HepG2 (cell line): Measurements from ENCODE around the gene BABAM2. TPM values are rescaled to one million over a fixed set of nuclear protein-coding genes. Genes with fewer than 3 reads are reported as not detected.

Source experiments
- ATAC-seq: fragments of 200-7000 bp; cut with Tn5 transposase; 3 replicates; pipeline ENCODE4 v1.9.1; 2020; ENCODE audit warnings: mild to moderate bottlenecking, moderate library complexity
- BruUV-seq: library from RNA; stranded (reverse); fragments of 400-500 nt; replicated peaks from 2 replicates; lab custom pipeline; 2021; lab: Mats Ljungman, UMichigan
- CTCF ChIA-PET: fragments of 300-600 bp; formaldehyde crosslinking; extraction: SDS; loops from one replicate; lab custom pipeline; 2021; ENCODE audit warnings: low total read pairs, inconsistent platforms, low intra/inter-chr PET ratio; lab: Yijun Ruan, JAX
- POLR2A ChIA-PET: fragments of 350-600 bp; sonication (Branson Sonifier 250); formaldehyde crosslinking; loops from one replicate; lab custom pipeline; 2020; ENCODE audit warnings: antibody characterized with exemption, inconsistent platforms; lab: Yijun Ruan, JAX
- DNase-seq: peaks from one replicate; pipeline ENCODE4 v3.0.0-alpha.2; 2015; ENCODE audit warnings: low spot score
- FAIRE-seq: peaks from 3 replicates; lab custom pipeline; 2011; peaks lifted over from hg19 to GRCh38; lab: Jason Lieb, UNC
- H2AFZ ChIP-seq: one replicate; pipeline ENCODE4 v1.6.1; 2011; ENCODE audit warnings: low read length, inconsistent platforms
- H3K27ac ChIP-seq: fragments of 300-600 bp; 3 replicates; pipeline ENCODE4 v1.8.0; 2011; ENCODE audit warnings: mixed run types, mild to moderate bottlenecking, mixed read lengths, low read length, inconsistent platforms; ENCODE audit not compliant: insufficient read depth; ENCODE audit errors: extremely low read length
- H3K27me3 ChIP-seq, 2 experiments: fragments of 200-600 bp in 1 of 2; 2 replicates in 1 of 2; 3 replicates in 1 of 2; pipeline versions ENCODE4 v1.6.0 to v1.8.0; 2011; ENCODE audit warnings: low read length in 2 of 2, mild to moderate bottlenecking in 2 of 2, moderate library complexity in 2 of 2, inconsistent platforms in 1 of 2; ENCODE audit not compliant: insufficient read depth in 2 of 2, control insufficient read depth in 1 of 2
- H3K36me3 ChIP-seq, 2 experiments: fragments of 200-600 bp in 1 of 2; replicated peaks in 1 of 2; 2 replicates in 1 of 2; 3 replicates in 1 of 2; pipeline versions ENCODE4 v1.5.1 to v1.8.0; 2011; ENCODE audit warnings: low read length in 2 of 2, inconsistent platforms in 1 of 2; ENCODE audit not compliant: insufficient read depth in 2 of 2, control insufficient read depth in 1 of 2
- H3K4me1 ChIP-seq: 2 replicates; pipeline ENCODE4 v1.5.1; 2012; ENCODE audit warnings: low read length, inconsistent platforms; ENCODE audit not compliant: insufficient read depth
- H3K4me2 ChIP-seq: 2 replicates; pipeline ENCODE4 v1.6.0; 2011; ENCODE audit warnings: low read depth, low read length, inconsistent platforms
- H3K4me3 ChIP-seq, 3 experiments: fragments of 200-600 bp in 1 of 3; sonication (generic), shearing (Covaris generic) in 1 of 3; replicated peaks in 1 of 3; 2 replicates each; pipeline ENCODE4 v1.5.1; 2011 to 2016; ENCODE audit warnings: low read length in 3 of 3, inconsistent platforms in 2 of 3, low read depth in 2 of 3, mild to moderate bottlenecking in 2 of 3, control low read depth in 1 of 3, mixed read lengths in 1 of 3; ENCODE audit not compliant: insufficient read depth in 1 of 3
- H3K79me2 ChIP-seq: one replicate; pipeline ENCODE4 v1.6.1; 2011; ENCODE audit warnings: low read length, inconsistent platforms; ENCODE audit not compliant: insufficient read depth
- H3K9ac ChIP-seq: 2 replicates; pipeline ENCODE4 v1.6.0; 2011; ENCODE audit warnings: mild to moderate bottlenecking, low read depth, low read length, inconsistent platforms; ENCODE audit not compliant: insufficient read depth
- H3K9me3 ChIP-seq: 2 replicates; pipeline ENCODE4 v1.5.1; 2012; ENCODE audit warnings: mild to moderate bottlenecking, low read length
- H4K20me1 ChIP-seq: 2 replicates; pipeline ENCODE4 v1.6.0; 2011; ENCODE audit warnings: inconsistent platforms, mild to moderate bottlenecking, low read length, moderate library complexity; ENCODE audit not compliant: insufficient read depth
- DNMT1 ChIP-seq: sonication (generic); formaldehyde crosslinking; IDR thresholded peaks from 2 replicates; pipeline ENCODE4 v1.5.1; 2020; ENCODE audit warnings: mild to moderate bottlenecking, missing genetic modification reagents
- FOSL1 ChIP-seq: sonication (generic); formaldehyde crosslinking; IDR thresholded peaks from 2 replicates; pipeline ENCODE4 v1.9.0; 2021; ENCODE audit warnings: missing genetic modification reagents, borderline replicate concordance
- HDAC6 ChIP-seq: fragments of 200-600 bp; sonication (generic); IDR thresholded peaks from 2 replicates; pipeline ENCODE4 v1.7.0; 2017; ENCODE audit warnings: mild to moderate bottlenecking, antibody characterized with exemption, low read length, low read depth
- KDM5A ChIP-seq: fragments of 200-600 bp; sonication (generic); IDR thresholded peaks from 2 replicates; pipeline ENCODE4 v1.7.0; 2018; ENCODE audit warnings: antibody characterized with exemption, mild to moderate bottlenecking, low read length, borderline replicate concordance
- NFYB ChIP-seq: sonication (generic); formaldehyde crosslinking; IDR thresholded peaks from 2 replicates; pipeline ENCODE4 v1.4.0; 2020; ENCODE audit warnings: missing genetic modification reagents
- RBFOX2 ChIP-seq: fragments of 200-400 bp; formaldehyde crosslinking; IDR thresholded peaks from 2 replicates; pipeline ENCODE4 v1.6.1; 2017; ENCODE audit warnings: low read depth, mild to moderate bottlenecking, low read length
- TEAD3 ChIP-seq: optimal IDR thresholded peaks from 2 replicates; pipeline ENCODE3; 2016; ENCODE audit warnings: borderline replicate concordance
- ZNF180 ChIP-seq: sonication (generic); formaldehyde crosslinking; IDR thresholded peaks from 2 replicates; pipeline ENCODE4 v1.4.0; 2020; ENCODE audit warnings: low read depth, missing genetic modification reagents, borderline replicate concordance
- ZNF747 ChIP-seq: sonication (generic); formaldehyde crosslinking; IDR thresholded peaks from 2 replicates; pipeline ENCODE4 v1.8.1; 2023; ENCODE audit warnings: missing genetic modification reagents, mild to moderate bottlenecking, borderline replicate concordance
- ZNF75D ChIP-seq: sonication (generic); formaldehyde crosslinking; IDR thresholded peaks from 2 replicates; pipeline ENCODE4 v1.8.1; 2023; ENCODE audit warnings: missing genetic modification reagents, mild to moderate bottlenecking, borderline replicate concordance
- ZSCAN9 ChIP-seq: IDR thresholded peaks from 2 replicates; pipeline ENCODE4 v1.6.1; 2016; ENCODE audit warnings: borderline replicate concordance
- WGBS: methylation state at CpG from one replicate; pipeline ENCODE4 v1.1.6; 2017; ENCODE audit warnings: low lambda C conversion rate; 5-methylcytosine and 5-hydroxymethylcytosine counted together
- in situ Hi-C: cut with HindIII; loops from 2 replicates; pipeline ENCODE4 v1.10.0; 2017; ENCODE audit warnings: low pct_unique_long_range_greater_than_20kb; ENCODE audit not compliant: extremely low pct_ligation_motif_present
- intact Hi-C: fragments of 100-400 bp; cut with micrococcal nuclease; formaldehyde crosslinking; loops from one replicate; pipeline ENCODE4 v1.10.0; 2022; ENCODE audit not compliant: unreplicated experiment
- polyA plus RNA-seq, 8 experiments: library from polyadenylated mRNA; depleted of rRNA in 3 of 8; stranded (reverse) in 7 of 8; unstranded in 1 of 8; fragments of >200 nt; fragmentation: Illumina TruSeq in 4 of 8; extraction: Trizol in 4 of 8; gene quantifications; 2 replicates each; pipeline versions ENCODE4 v1.2.1 to v1.2.3, GENCODE V29; 2011 to 2016; ENCODE audit warnings: low read depth in 4 of 8, missing spikeins in 1 of 8, mixed read lengths in 1 of 8; ENCODE audit not compliant: insufficient read depth in 1 of 8
- total RNA-seq, 5 experiments: library from RNA; depleted of rRNA; stranded (reverse); fragments of >200 nt; fragmentation: Illumina TruSeq; extraction: Trizol; gene quantifications; 2 replicates each; pipeline ENCODE4 v1.2.3, GENCODE V29; 2016; ENCODE audit warnings: low read depth in 1 of 5
- TF ChIP-seq, protein P1 (sequence below): sonication (generic); formaldehyde crosslinking; IDR thresholded peaks from 2 replicates; pipeline ENCODE4 v1.4.0; 2020; ENCODE audit warnings: missing genetic modification reagents
- TF ChIP-seq, protein P2 (sequence below): IDR thresholded peaks from 2 replicates; pipeline ENCODE4 v1.6.1; 2016; ENCODE audit warnings: control low read depth

Gene BABAM2
- total and polyA plus RNA-seq, 2 of the 13 experiments (the other 11 are each of a cell fraction or from before 2014, with no cell fraction given): 24.9 to 28.0 TPM

DNA sequence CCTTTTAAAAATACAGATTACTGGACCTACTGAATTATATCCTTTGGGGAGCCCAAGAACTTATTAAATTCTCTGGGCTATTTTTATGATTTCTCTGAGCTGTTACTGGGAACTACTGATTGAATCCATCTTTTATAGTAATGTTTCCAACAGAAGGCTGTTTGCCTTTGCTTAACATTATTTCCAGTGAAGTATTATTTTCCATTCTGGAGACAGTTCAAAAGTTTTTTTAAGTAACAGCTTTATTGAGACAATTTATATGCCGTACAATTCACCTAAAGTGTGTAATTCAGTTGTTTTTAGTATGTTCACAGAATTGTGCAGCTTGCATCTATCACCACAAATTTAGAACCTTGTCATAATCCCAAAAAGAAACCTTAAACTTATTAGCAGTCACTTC, 100.6 kb downstream of the BABAM2 start:
- BruUV-seq: no TSS peak
- TF ChIP-seq KDM5A (no peak), ZSCAN9 (no peak)
- TF ChIP-seq, protein P1, sequence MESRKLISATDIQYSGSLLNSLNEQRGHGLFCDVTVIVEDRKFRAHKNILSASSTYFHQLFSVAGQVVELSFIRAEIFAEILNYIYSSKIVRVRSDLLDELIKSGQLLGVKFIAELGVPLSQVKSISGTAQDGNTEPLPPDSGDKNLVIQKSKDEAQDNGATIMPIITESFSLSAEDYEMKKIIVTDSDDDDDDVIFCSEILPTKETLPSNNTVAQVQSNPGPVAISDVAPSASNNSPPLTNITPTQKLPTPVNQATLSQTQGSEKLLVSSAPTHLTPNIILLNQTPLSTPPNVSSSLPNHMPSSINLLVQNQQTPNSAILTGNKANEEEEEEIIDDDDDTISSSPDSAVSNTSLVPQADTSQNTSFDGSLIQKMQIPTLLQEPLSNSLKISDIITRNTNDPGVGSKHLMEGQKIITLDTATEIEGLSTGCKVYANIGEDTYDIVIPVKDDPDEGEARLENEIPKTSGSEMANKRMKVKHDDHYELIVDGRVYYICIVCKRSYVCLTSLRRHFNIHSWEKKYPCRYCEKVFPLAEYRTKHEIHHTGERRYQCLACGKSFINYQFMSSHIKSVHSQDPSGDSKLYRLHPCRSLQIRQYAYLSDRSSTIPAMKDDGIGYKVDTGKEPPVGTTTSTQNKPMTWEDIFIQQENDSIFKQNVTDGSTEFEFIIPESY: no peak
- in situ Hi-C loops: no loop called here
- H3K9me3 ChIP-seq: no peaks in the 10 kb centered on the region
- 100% methylated on average over 1 of the region's 1 CpG for WGBS
- H3K9ac ChIP-seq: no peak overlapping the region
- H2AFZ ChIP-seq: no peak overlapping the region
- no peak overlapping the region for H3K4me3 ChIP-seq
- ChIA-PET CTCF (no interaction called here), POLR2A (no interaction called here)
- intact Hi-C loops: no loop called here
- no peak overlapping the region for H3K4me2 ChIP-seq
- DNase-seq: no peak
- H4K20me1 ChIP-seq: no peaks in the 10 kb centered on the region
- H3K4me1 ChIP-seq: peaks cover 6% of the 10 kb centered on the region; the same call in 1 of the 2 replicates
- H3K27ac ChIP-seq: no peak overlapping the region
- no peaks in the 10 kb centered on the region for H3K27me3 ChIP-seq
- no peaks in the 10 kb centered on the region for H3K79me2 ChIP-seq
- no peak for FAIRE-seq
- peaks cover 0 to 3% of the 10 kb centered on the region in 2 experiments; a peak in 1 of 5 replicates for H3K36me3 ChIP-seq
- no peak for ATAC-seq

DNA sequence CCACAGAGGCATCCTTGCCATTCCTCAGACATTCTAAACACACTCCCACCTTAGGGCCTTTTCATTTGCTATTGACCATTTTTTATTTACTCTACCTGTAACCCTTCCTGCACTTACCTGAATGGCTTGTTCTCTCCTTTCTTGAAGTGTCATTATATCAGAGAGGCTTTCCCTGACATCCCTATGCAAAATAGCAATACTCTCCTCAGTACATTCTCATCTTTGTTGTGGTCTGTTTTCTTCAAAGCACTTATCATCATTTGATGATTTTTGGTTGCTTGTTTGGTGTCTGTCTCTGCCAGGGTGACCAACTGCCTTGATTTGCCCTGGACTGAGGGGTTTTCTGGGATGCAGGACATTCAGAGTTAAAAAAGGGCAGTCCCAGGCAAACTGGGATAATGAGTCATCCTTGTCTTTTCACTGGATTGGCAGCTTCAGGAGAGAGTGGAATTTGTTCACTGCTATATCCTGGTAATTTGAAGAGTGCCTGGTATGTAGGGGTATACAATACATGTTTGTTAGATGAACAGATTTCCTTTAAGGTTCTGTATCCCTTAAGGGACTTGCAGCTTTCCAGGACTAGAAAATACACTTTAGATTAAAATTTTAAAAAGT, 102.4 kb downstream of the BABAM2 start:
- peak; percentile 47 for DNase-seq
- no peak overlapping the region for H3K9ac ChIP-seq
- H2AFZ ChIP-seq: no peak overlapping the region
- peaks cover 6% of the 10 kb centered on the region; the same call in 1 of the 2 replicates for H3K4me1 ChIP-seq
- H3K4me2 ChIP-seq: no peak overlapping the region
- H3K4me3 ChIP-seq: no peak overlapping the region
- H3K9me3 ChIP-seq: no peaks in the 10 kb centered on the region
- in situ Hi-C loops: no loop called here
- peaks cover 0 to 5% of the 10 kb centered on the region in 2 experiments; a peak in 1 of 5 replicates for H3K36me3 ChIP-seq
- no TSS peak for BruUV-seq
- CTCF ChIA-PET: no interaction called here
- intact Hi-C loops: no loop called here
- no peak overlapping the region for H3K27ac ChIP-seq
- ATAC-seq: peak; percentile 54; the same call in 2 of the 3 replicates
- H4K20me1 ChIP-seq: no peaks in the 10 kb centered on the region
- H3K79me2 ChIP-seq: no peaks in the 10 kb centered on the region
- no peaks in the 10 kb centered on the region for H3K27me3 ChIP-seq
- POLR2A ChIA-PET: no interaction called here
- no peak for FAIRE-seq
- TF ChIP-seq FOSL1 (CRISPR knock-in tag): peak; percentile 41; the same call in 1 of the 2 replicates
- TF ChIP-seq, protein P2, sequence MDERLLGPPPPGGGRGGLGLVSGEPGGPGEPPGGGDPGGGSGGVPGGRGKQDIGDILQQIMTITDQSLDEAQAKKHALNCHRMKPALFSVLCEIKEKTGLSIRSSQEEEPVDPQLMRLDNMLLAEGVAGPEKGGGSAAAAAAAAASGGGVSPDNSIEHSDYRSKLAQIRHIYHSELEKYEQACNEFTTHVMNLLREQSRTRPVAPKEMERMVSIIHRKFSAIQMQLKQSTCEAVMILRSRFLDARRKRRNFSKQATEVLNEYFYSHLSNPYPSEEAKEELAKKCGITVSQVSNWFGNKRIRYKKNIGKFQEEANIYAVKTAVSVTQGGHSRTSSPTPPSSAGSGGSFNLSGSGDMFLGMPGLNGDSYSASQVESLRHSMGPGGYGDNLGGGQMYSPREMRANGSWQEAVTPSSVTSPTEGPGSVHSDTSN: peak; percentile 43; the same call in 1 of the 2 replicates
- TF ChIP-seq HDAC6: no peak
- peak; percentile 78 for TF ChIP-seq TEAD3 (CRISPR knock-in tag)
- TF ChIP-seq ZNF75D (CRISPR knock-in tag): no peak
- no peak for TF ChIP-seq ZNF180
- no peak for TF ChIP-seq ZNF747 (CRISPR knock-in tag)
- no peak for TF ChIP-seq DNMT1
- no peak for TF ChIP-seq RBFOX2
- no peak for TF ChIP-seq NFYB (CRISPR knock-in tag)
